Activated T-cell treated with anti-CD3 and anti-CD28 coated beads for 1 hour (primary cell): ENCODE data around the gene IQCE.
"Not testable (repeated sequence)": the region's sequence is repeated elsewhere in the genome, so short reads cannot be mapped to it uniquely, and the experiment has no call there.

Experiments used
- DNase-seq: peaks from one replicate; pipeline ENCODE4 v3.0.0-alpha.2; 2020; ENCODE audit warnings: low read depth

IQCE gene

GRCh38 chr7:2580636-2581035 is 21.9 kb downstream of the IQCE start:
- DNase-seq, result no peak

- DNase-seq, result no peak
These were observed 23.4 kb downstream of the IQCE start for GRCh38 chr7:2582006-2582735.

GRCh38 chr7:2583798-2584580 is 25.2 kb downstream of the IQCE start:
- DNase-seq, result no peak

- DNase-seq, result no peak
These were observed 26.7 kb downstream of the IQCE start for GRCh38 chr7:2585446-2585845.

- no peak for DNase-seq
These were observed 27.7 kb downstream of the IQCE start for GRCh38 chr7:2586326-2587020.

GRCh38 chr7:2587134-2587533 is 28.4 kb downstream of the IQCE start:
- DNase-seq, result no peak

- no peak for DNase-seq
These were observed 29.0 kb downstream of the IQCE start for GRCh38 chr7:2587778-2588177.

GRCh38 chr7:2589341-2589740 is 30.6 kb downstream of the IQCE start:
- DNase-seq, result no peak

- DNase-seq, result not testable (repeated sequence)
These were observed 31.2 kb downstream of the IQCE start for GRCh38 chr7:2589941-2590340.

- no peak for DNase-seq
These were observed 33.6 kb downstream of the IQCE start for GRCh38 chr7:2592375-2592865.

GRCh38 chr7:2593036-2593727 is 34.4 kb downstream of the IQCE start:
- DNase-seq, result no peak

- no peak for DNase-seq
These were observed 35.8 kb downstream of the IQCE start for GRCh38 chr7:2594599-2594998.

- no peak for DNase-seq
These were observed 36.6 kb downstream of the IQCE start for GRCh38 chr7:2595258-2595860.

- no peak for DNase-seq
These were observed 37.9 kb downstream of the IQCE start for GRCh38 chr7:2596464-2597272.

GRCh38 chr7:2597273-2597640 is 38.5 kb downstream of the IQCE start:
- DNase-seq, result no peak

GRCh38 chr7:2598154-2598823 is 39.5 kb downstream of the IQCE start:
- DNase-seq, result no peak

- no peak for DNase-seq
These were observed 42.3 kb downstream of the IQCE start for GRCh38 chr7:2601065-2601464.

- DNase-seq, result no peak
These were observed 43.1 kb downstream of the IQCE start for GRCh38 chr7:2601907-2602306.

- DNase-seq, result no peak
These were observed 43.7 kb downstream of the IQCE start for GRCh38 chr7:2602406-2603043.
